Prostate gland (tissue), 2 donors: ENCODE measurements around the gene HAO2. TPM values are rescaled to one million over a fixed set of nuclear protein-coding genes. Genes with fewer than 3 reads are reported as not detected.

ENCODE experiments used
- DNase-seq: peaks from one replicate; pipeline ENCODE4 v3.0.0-alpha.2; 2019; ENCODE audit warnings: low spot score
- H3K27ac ChIP-seq, 2 donors: fragments of 200-600 bp; sonication (generic); 2 replicates each; pipeline ENCODE4 v1.5.1; 2017 to 2019
- H3K27me3 ChIP-seq: fragments of 200-600 bp; sonication (generic); replicated peaks from 2 replicates; pipeline ENCODE4 v1.5.1; 2019; ENCODE audit not compliant: insufficient read depth
- H3K36me3 ChIP-seq, 2 donors: fragments of 200-600 bp; sonication (generic); 1 replicate in 1 of 2; 2 replicates in 1 of 2; pipeline versions ENCODE4 v1.5.1 to v1.8.1; 2017 to 2019
- H3K4me1 ChIP-seq: fragments of 200-600 bp; sonication (generic); replicated peaks from 2 replicates; pipeline ENCODE4 v1.5.1; 2019
- H3K4me3 ChIP-seq, 2 donors: fragments of 200-600 bp; sonication (generic); 2 replicates each; pipeline ENCODE4 v1.5.1; 2017 to 2019
- H3K9me3 ChIP-seq: fragments of 200-600 bp; sonication (generic); 2 replicates; pipeline ENCODE4 v1.5.1; 2017
- POLR2A ChIP-seq: fragments of 450-650 bp; IDR thresholded peaks from one replicate; pipeline ENCODE4 v1.6.1; 2016; ENCODE audit warnings: antibody characterized with exemption, mild to moderate bottlenecking
- POLR2AphosphoS5 ChIP-seq: sonication (generic); formaldehyde crosslinking; IDR thresholded peaks from one replicate; pipeline ENCODE4 v1.6.1; 2017; ENCODE audit warnings: antibody characterized with exemption
- WGBS: methylation state at CpG from one replicate; pipeline ENCODE4 v1.1.5; 2018; 5-methylcytosine and 5-hydroxymethylcytosine counted together
- intact Hi-C: fragments of 100-400 bp; cut with DNase I; formaldehyde crosslinking; loops from one replicate; pipeline ENCODE4 v1.14.2; 2022
- total RNA-seq, 2 donors: library from RNA; depleted of rRNA; stranded (reverse); fragments of >200 nt; gene quantifications; one replicate each; pipeline ENCODE4 v1.1.0, GENCODE V29; 2016
- TF ChIP-seq, protein P1 (sequence below), 4 experiments: fragments of 200-600 bp in 2 of 4; fragments of 450-650 bp in 2 of 4; sonication (generic) in 2 of 4; IDR thresholded peaks; 1 replicate in 3 of 4; 2 replicates in 1 of 4; pipeline ENCODE4 v1.5.1; 2016 to 2019; ENCODE audit warnings: antibody characterized with exemption in 4 of 4, mild to moderate bottlenecking in 2 of 4, moderate library complexity in 2 of 4

Gene HAO2
- not detected for total RNA-seq

- no peak within 1 kb of the TSS for H3K4me3 ChIP-seq
- H3K9me3 ChIP-seq, result no peaks in the 10 kb centered on the region
- no peaks in the 10 kb centered on the region for H3K36me3 ChIP-seq
- TF ChIP-seq POLR2AphosphoS5, result no peak
- TF ChIP-seq POLR2A, result no peak
- TF ChIP-seq, protein P1, sequence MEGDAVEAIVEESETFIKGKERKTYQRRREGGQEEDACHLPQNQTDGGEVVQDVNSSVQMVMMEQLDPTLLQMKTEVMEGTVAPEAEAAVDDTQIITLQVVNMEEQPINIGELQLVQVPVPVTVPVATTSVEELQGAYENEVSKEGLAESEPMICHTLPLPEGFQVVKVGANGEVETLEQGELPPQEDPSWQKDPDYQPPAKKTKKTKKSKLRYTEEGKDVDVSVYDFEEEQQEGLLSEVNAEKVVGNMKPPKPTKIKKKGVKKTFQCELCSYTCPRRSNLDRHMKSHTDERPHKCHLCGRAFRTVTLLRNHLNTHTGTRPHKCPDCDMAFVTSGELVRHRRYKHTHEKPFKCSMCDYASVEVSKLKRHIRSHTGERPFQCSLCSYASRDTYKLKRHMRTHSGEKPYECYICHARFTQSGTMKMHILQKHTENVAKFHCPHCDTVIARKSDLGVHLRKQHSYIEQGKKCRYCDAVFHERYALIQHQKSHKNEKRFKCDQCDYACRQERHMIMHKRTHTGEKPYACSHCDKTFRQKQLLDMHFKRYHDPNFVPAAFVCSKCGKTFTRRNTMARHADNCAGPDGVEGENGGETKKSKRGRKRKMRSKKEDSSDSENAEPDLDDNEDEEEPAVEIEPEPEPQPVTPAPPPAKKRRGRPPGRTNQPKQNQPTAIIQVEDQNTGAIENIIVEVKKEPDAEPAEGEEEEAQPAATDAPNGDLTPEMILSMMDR (IDR thresholded peaks at IDR 0.05), result no peak
- no peaks in the 10 kb centered on the region for H3K27me3 ChIP-seq
- intact Hi-C loops, result no loop called here
- H3K27ac ChIP-seq, result no peak within 1 kb of the TSS
- DNase-seq, result no peak
- H3K4me1 ChIP-seq, result no peaks in the 10 kb centered on the region
- 80% methylated on average over 2 of the region's 2 CpGs for WGBS
Observed at GRCh38 chr1:119368554-119368953, at the start of gene HAO2. Gene HAO2 (plus strand): TSS chr1:119368785. CDS start chr1:119381086, 12,301 bp downstream.

GRCh38 chr1:119320100-119320499 is 48.5 kb upstream of the HAO2 start:
- Histone ChIP-seq H3K9me3 (no peaks in the 10 kb centered on the region), H3K27me3 (no peaks in the 10 kb centered on the region), H3K36me3 (no peaks in the 10 kb centered on the region), H3K27ac (no peak overlapping the region), H3K4me3 (no peak overlapping the region), H3K4me1 (no peaks in the 10 kb centered on the region)
- intact Hi-C loops, result no loop called here
- no peak for TF ChIP-seq POLR2A
- TF ChIP-seq, protein P1 (IDR thresholded peaks at IDR 0.05), result no peak
- no peak for TF ChIP-seq POLR2AphosphoS5
- no peak for DNase-seq

DNA sequence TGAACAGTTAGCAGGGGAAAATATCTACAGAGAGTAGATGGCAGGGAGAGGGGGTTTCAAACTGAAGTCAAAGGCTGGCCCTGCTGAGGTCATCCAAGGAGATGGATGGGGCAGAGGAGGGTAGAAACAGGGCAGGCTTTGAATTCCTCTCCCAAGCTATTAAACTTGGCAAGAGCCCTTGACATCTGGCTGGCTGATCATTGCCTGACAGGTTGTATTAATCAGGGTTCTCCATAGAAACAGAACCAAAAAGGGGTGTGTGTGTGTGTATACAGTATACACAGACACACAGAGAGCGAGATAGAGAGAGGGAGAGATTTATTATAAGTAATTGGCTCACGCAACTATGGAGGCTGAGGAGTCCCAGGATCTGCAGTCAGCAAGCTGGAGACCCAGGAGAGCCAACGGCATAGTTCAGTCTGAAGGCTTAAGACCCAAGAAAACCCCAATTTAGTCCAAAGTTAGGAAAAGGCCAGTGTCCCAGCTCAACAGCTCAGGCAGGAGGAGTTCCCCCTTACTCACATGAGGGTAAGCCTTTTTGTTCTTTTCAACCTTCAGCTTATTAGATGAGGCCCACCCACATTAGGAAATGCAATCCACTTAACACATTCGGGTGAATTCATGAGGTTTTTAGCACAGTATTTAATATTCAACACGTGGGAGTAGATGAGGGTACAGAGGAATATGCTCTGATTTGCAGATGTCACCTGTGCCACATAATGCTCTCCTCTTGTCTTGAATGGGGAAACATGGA is 46.7 kb upstream of the HAO2 start:
- intact Hi-C loops, result no loop called here
- 92% methylated on average over 5 of the region's 5 CpGs for whole genome bisulfite sequencing
- H3K36me3 ChIP-seq, result no peaks in the 10 kb centered on the region
- no peak overlapping the region for H3K27ac ChIP-seq
- H3K4me1 ChIP-seq, result no peaks in the 10 kb centered on the region
- H3K9me3 ChIP-seq, result no peaks in the 10 kb centered on the region
- DNase-seq, result no peak
- no peak overlapping the region for H3K4me3 ChIP-seq
- TF ChIP-seq POLR2A (no peak), POLR2AphosphoS5 (no peak)
- TF ChIP-seq, protein P1 (IDR thresholded peaks at IDR 0.05), result no peak
- H3K27me3 ChIP-seq, result no peaks in the 10 kb centered on the region

DNA sequence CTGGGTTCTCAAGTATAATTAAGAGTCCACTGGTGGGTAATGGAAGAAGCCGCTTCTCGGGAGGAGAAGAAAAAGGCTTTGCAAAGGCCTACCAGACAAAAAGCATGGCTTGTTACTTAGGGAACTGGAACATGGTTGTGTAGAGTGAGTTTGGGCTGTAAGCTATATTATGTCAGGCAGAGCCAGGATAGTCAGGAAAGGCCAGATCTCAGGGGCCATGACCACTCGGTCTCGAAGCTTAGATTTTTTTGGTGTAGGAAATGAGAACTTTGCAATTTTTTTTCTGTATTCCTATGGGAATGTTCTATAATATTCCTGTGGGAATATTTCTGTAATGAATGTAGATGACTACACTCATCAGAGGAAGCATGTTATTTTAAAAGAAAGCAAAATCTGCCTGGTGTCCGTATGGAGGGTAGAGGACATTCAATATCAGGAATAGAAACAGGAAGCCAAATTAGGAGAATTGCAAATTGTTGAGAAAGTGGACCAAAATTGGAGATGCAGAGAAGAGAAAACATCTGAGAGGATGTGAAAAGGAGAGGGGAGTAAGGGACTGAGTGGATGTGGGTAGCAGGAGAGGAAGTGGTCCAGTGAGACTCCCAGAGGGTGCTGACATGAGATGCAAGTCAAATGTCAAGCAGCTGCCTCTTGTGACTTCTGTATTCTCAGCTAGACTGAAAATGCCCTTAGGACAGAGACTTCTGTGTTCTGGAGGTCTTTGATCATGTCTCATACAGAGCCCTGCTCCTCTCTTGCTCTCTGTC is 45.2 kb upstream of the HAO2 start:
- Histone ChIP-seq H3K27ac (no peak overlapping the region), H3K4me1 (no peaks in the 10 kb centered on the region), H3K36me3 (no peaks in the 10 kb centered on the region), H3K27me3 (no peaks in the 10 kb centered on the region), H3K9me3 (no peaks in the 10 kb centered on the region), H3K4me3 (no peak overlapping the region)
- intact Hi-C loops, result no loop called here
- TF ChIP-seq POLR2AphosphoS5 (no peak), POLR2A (no peak)
- TF ChIP-seq, protein P1 (IDR thresholded peaks at IDR 0.05), result no peak
- WGBS, result 91% methylated on average over 5 of the region's 5 CpGs
- DNase-seq, result no peak
